Stomach (tissue), 9 donors: ENCODE measurements around the gene SBF2. TPM values are rescaled to one million over a fixed set of nuclear protein-coding genes. Genes with fewer than 3 reads are reported as not detected.

Source experiments
- DNase-seq, 2 donors: peaks; one replicate each; pipeline versions ENCODE4 v3.0.0 to v3.0.0-alpha.2; 2013 to 2019
- H3K27ac ChIP-seq, 5 donors: fragments of 200-600 bp in 4 of 5; sonication (generic) in 4 of 5; one replicate each; pipeline ENCODE4 v1.5.1; 2013 to 2019; ENCODE audit warnings: mild to moderate bottlenecking in 1 of 5, moderate library complexity in 1 of 5
- H3K27me3 ChIP-seq, 3 donors: fragments of 200-600 bp; sonication (generic); one replicate each; pipeline ENCODE4 v1.5.1; 2017 to 2019; ENCODE audit warnings: mixed run types in 1 of 3
- H3K36me3 ChIP-seq, 4 donors: fragments of 200-600 bp; sonication (generic); 1 replicate in 3 of 4; 2 replicates in 1 of 4; pipeline ENCODE4 v1.5.1; 2016 to 2019
- H3K4me1 ChIP-seq, 4 donors: fragments of 200-600 bp; sonication (generic); one replicate each; pipeline ENCODE4 v1.5.1; 2016 to 2019
- H3K4me3 ChIP-seq, 4 donors: fragments of 200-600 bp; sonication (generic) in 3 of 4; one replicate each; pipeline ENCODE4 v1.5.1; 2016 to 2019; ENCODE audit warnings: mild to moderate bottlenecking in 1 of 4
- H3K9me3 ChIP-seq, 4 donors: fragments of 200-600 bp; sonication (generic); one replicate each; pipeline ENCODE4 v1.5.1; 2016 to 2019
- CTCF ChIP-seq, 7 experiments: fragments of 450-650 bp in 4 of 7; fragments of 200-600 bp in 3 of 7; sonication (generic) in 3 of 7; IDR thresholded peaks; one replicate each; pipeline ENCODE4 v1.5.1; 2016 to 2019; ENCODE audit warnings: antibody characterized with exemption in 7 of 7, control low read depth in 2 of 7, mild to moderate bottlenecking in 1 of 7
- EP300 ChIP-seq: sonication (generic); formaldehyde crosslinking; IDR thresholded peaks from one replicate; pipeline ENCODE4 v1.6.1; 2017; ENCODE audit warnings: antibody characterized with exemption
- POLR2A ChIP-seq, 4 donors: fragments of 450-650 bp; IDR thresholded peaks; one replicate each; pipeline ENCODE4 v1.6.1; 2016; ENCODE audit warnings: antibody characterized with exemption in 4 of 4, control low read depth in 2 of 4, mild to moderate bottlenecking in 1 of 4, moderate library complexity in 1 of 4
- POLR2AphosphoS5 ChIP-seq, 3 donors: sonication (generic); formaldehyde crosslinking; IDR thresholded peaks; one replicate each; pipeline ENCODE4 v1.6.1; 2016; ENCODE audit warnings: antibody characterized with exemption in 3 of 3
- WGBS, 5 donors: extraction: QIAGEN DNeasy Blood & Tissue Kit in 3 of 5; methylation state at CpG; one replicate each; pipeline versions ENCODE4 v1.1.5 to v1.1.7; 2013 to 2018; 5-methylcytosine and 5-hydroxymethylcytosine counted together
- intact Hi-C: fragments of 100-400 bp; cut with DNase I; formaldehyde crosslinking; loops from one replicate; pipeline ENCODE4 v1.15.1; 2023; ENCODE audit warnings: low total_unique reads
- polyA plus RNA-seq, 3 donors: library from polyadenylated mRNA; stranded (reverse); fragments of 200-250 nt; gene quantifications; one replicate each; pipeline ENCODE4 v1.2.3, GENCODE V29; 2013
- total RNA-seq, 5 donors: library from RNA; depleted of rRNA; stranded (reverse); fragments of >200 nt; gene quantifications; one replicate each; pipeline versions ENCODE4 v1.1.0 to v1.2.3, GENCODE V29; 2014 to 2016
- donor health status: healthy with polysubstance abuse.
- donor health status: Bipolar disorder and iron deficiency.
- donor health status: healthy.

Gene SBF2
- total and polyA plus RNA-seq, 8 donors: 8.6 to 260 (median 37.2) TPM

GRCh38 chr11:9980931-9981330, 313.1 kb downstream of the SBF2 start:
- Histone ChIP-seq H3K9me3 (no peaks in the 10 kb centered on the region), H3K4me3 (no peak overlapping the region), H3K27ac (no peak overlapping the region), H3K4me1 (peaks cover 0 to 6% (median 0%) of the 10 kb centered on the region in 4 donors), H3K27me3 (no peaks in the 10 kb centered on the region), H3K36me3 (peaks cover 0 to 19% (median 15%) of the 10 kb centered on the region in 4 donors)
- intact Hi-C loops: no loop called here
- WGBS, 5 donors: 78 to 100% (median 91%) methylated on average over 1 of the region's 1 CpG
- TF ChIP-seq CTCF (IDR thresholded peaks at IDR 0.05) (no peak), POLR2AphosphoS5 (IDR thresholded peaks at IDR 0.05) (no peak), POLR2A (IDR thresholded peaks at IDR 0.05) (no peak), EP300 (no peak)
- DNase-seq: no peak

- intact Hi-C loops: loop anchor here (10.0 kb wide), 1 partner anchor 223 kb away; no protein-coding TSS in a partner anchor
- H3K27me3 ChIP-seq: no peaks in the 10 kb centered on the region
- peaks cover 0 to 8% (median 3%) of the 10 kb centered on the region in 4 donors for H3K4me1 ChIP-seq
- WGBS, 5 donors: 72 to 100% (median 90%) methylated on average over 1 of the region's 1 CpG
- peaks cover 0 to 9% (median 4%) of the 10 kb centered on the region in 4 donors for H3K36me3 ChIP-seq
- H3K27ac ChIP-seq: no peak overlapping the region
- no peak overlapping the region for H3K4me3 ChIP-seq
- DNase-seq: no peak
- TF ChIP-seq EP300 (no peak), CTCF (IDR thresholded peaks at IDR 0.05) (no peak), POLR2AphosphoS5 (IDR thresholded peaks at IDR 0.05) (no peak), POLR2A (IDR thresholded peaks at IDR 0.05) (no peak)
- H3K9me3 ChIP-seq: no peaks in the 10 kb centered on the region
Observed at GRCh38 chr11:9977554-9977953, 316.5 kb downstream of the SBF2 start.

GRCh38 chr11:9974375-9974774, 319.6 kb downstream of the SBF2 start:
- TF ChIP-seq CTCF (IDR thresholded peaks at IDR 0.05) (no peak), POLR2AphosphoS5 (IDR thresholded peaks at IDR 0.05) (no peak), POLR2A (IDR thresholded peaks at IDR 0.05) (no peak), EP300 (no peak)
- Histone ChIP-seq H3K27me3 (no peaks in the 10 kb centered on the region), H3K9me3 (no peaks in the 10 kb centered on the region), H3K4me1 (peaks cover 0 to 9% (median 3%) of the 10 kb centered on the region in 4 donors), H3K27ac (no peak overlapping the region), H3K4me3 (no peak overlapping the region), H3K36me3 (peaks cover 0 to 6% (median 2%) of the 10 kb centered on the region in 4 donors)
- no peak for DNase-seq
- intact Hi-C loops: loop anchor here (10.0 kb wide), 1 partner anchor 220 kb away; no protein-coding TSS in a partner anchor
- 87 to 99% (median 96%) methylated on average over 8 of the region's 8 CpGs for WGBS, 5 donors

- peaks cover 0 to 6% (median 2%) of the 10 kb centered on the region in 4 donors for H3K36me3 ChIP-seq
- peaks cover 0 to 9% (median 3%) of the 10 kb centered on the region in 4 donors for H3K4me1 ChIP-seq
- no peaks in the 10 kb centered on the region for H3K9me3 ChIP-seq
- 75 to 90% (median 77%) methylated on average over 3 of the region's 3 CpGs for WGBS, 5 donors
- no peak overlapping the region for H3K4me3 ChIP-seq
- no peak for DNase-seq
- H3K27ac ChIP-seq: no peak overlapping the region
- TF ChIP-seq POLR2AphosphoS5 (IDR thresholded peaks at IDR 0.05) (no peak), EP300 (no peak), POLR2A (IDR thresholded peaks at IDR 0.05) (no peak), CTCF (IDR thresholded peaks at IDR 0.05) (no peak)
- no peaks in the 10 kb centered on the region for H3K27me3 ChIP-seq
- intact Hi-C loops: loop anchor here (10.0 kb wide), 1 partner anchor 219 kb away; no protein-coding TSS in a partner anchor
Observed at GRCh38 chr11:9973921-9974320, 320.1 kb downstream of the SBF2 start.
